Measurements from ENCODE around the gene MEGF8. TPM values are rescaled to one million over a fixed set of nuclear protein-coding genes. Genes with fewer than 3 reads are reported as not detected.

MEGF8 gene
- total RNA-seq, 1 donor from 2014 or later = 45.0 TPM

DNA sequence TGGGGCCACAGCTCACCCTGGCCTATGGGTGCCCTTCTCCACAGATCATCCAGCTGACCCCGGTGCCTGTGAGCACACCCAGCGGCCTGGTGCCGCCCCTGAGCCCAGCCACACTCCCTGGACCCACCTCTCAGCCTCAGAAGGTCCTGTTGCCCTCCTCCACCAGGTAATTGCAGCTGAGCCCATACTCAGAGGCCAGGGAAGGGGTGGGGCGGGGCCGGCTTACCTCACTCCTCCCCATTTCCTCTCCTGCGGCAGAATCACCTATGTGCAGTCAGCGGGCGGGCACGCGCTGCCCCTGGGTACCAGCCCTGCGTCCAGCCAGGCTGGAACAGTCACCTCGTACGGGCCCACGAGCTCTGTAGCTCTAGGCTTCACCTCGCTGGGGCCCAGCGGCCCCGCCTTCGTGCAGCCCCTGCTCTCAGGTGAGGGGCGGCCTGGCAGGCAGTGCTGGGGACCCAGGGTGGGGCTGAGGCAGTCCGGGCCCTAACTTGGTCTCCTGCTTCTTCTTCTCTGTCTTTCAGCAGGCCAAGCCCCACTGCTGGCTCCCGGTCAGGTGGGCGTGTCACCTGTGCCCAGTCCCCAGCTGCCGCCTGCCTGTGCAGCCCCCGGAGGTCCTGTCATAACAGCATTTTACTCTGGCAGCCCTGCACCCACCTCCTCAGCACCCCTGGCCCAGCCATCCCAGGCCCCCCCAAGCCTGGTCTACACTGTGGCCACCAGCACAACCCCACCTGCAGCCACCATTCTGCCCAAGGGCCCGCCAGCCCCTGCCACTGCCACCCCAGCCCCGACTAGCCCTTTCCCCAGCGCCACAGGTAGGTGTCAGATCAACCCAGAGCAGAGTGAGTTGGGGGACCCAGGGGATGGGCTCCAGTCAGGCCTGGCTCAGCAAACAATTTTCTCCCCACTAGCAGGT is 33.1 kb upstream of the MEGF8 start:
- H3K36me3 ChIP-seq (ENCODE audit: control insufficient read depth, insufficient read depth, low read length) = peaks cover 17% of the 10 kb centered on the region
- no peak overlapping the region for H3K4me3 ChIP-seq (ENCODE audit: low read depth, low read length)

DNA sequence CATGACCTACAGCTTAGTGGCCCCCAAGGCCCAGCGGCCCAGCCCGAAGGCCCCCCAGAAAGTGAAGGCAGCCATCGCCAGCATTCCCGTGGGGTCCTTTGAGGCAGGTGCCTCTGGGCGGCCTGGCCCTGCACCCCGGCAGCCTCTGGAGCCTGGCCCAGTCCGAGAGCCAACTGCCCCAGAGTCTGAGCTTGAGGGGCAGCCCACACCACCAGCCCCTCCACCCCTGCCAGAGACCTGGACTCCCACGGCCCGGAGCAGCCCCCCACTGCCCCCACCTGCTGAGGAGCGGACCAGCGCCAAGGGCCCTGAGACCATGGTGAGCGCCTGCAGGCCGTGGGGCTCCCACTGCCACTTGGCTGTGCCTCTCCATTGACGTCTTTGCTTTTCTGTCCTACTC is 32.5 kb upstream of the MEGF8 start:
- H3K36me3 ChIP-seq (ENCODE audit: control insufficient read depth, insufficient read depth, low read length) = peaks cover 17% of the 10 kb centered on the region
- DNase-seq (ENCODE audit: low read depth) = no peak
- H3K27me3 ChIP-seq (ENCODE audit: control insufficient read depth, insufficient read depth, low read length) = no peaks in the 10 kb centered on the region
- no peak overlapping the region for H3K4me3 ChIP-seq (ENCODE audit: low read depth, low read length)
- TF ChIP-seq, protein P1, sequence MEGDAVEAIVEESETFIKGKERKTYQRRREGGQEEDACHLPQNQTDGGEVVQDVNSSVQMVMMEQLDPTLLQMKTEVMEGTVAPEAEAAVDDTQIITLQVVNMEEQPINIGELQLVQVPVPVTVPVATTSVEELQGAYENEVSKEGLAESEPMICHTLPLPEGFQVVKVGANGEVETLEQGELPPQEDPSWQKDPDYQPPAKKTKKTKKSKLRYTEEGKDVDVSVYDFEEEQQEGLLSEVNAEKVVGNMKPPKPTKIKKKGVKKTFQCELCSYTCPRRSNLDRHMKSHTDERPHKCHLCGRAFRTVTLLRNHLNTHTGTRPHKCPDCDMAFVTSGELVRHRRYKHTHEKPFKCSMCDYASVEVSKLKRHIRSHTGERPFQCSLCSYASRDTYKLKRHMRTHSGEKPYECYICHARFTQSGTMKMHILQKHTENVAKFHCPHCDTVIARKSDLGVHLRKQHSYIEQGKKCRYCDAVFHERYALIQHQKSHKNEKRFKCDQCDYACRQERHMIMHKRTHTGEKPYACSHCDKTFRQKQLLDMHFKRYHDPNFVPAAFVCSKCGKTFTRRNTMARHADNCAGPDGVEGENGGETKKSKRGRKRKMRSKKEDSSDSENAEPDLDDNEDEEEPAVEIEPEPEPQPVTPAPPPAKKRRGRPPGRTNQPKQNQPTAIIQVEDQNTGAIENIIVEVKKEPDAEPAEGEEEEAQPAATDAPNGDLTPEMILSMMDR (IDR thresholded peaks at IDR 0.05; ENCODE audit: insufficient read depth, low read length, poor library complexity, severe bottlenecking) = no peak

More for the DNA sequence above, 33.1 kb upstream of the MEGF8 start:
- TF ChIP-seq, protein P1 (IDR thresholded peaks at IDR 0.05; ENCODE audit: insufficient read depth, low read length, poor library complexity, severe bottlenecking) = no peak
- no peak for DNase-seq (ENCODE audit: low read depth)
- no peaks in the 10 kb centered on the region for H3K27me3 ChIP-seq (ENCODE audit: control insufficient read depth, insufficient read depth, low read length)

DNA sequence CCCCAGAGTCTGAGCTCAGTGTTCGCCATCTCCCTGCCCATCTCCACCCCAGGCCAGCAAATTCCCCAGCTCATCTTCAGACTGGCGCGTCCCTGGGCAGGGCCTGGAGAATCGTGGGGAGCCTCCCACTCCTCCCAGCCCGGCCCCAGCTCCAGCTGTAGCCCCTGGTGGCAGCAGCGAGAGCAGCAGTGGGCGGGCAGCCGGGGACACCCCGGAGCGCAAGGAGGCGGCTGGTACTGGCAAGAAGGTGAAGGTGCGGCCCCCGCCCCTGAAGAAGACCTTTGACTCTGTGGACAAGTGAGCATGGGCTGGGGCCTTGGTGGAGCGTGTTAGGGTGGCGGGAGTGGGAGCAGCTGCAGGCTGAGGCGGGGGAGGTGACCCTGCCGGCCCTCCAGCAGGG is 31.9 kb upstream of the MEGF8 start:
- Histone ChIP-seq H3K4me3 (ENCODE audit: low read depth, low read length) (no peak overlapping the region), H3K27me3 (ENCODE audit: control insufficient read depth, insufficient read depth, low read length) (no peaks in the 10 kb centered on the region), H3K36me3 (ENCODE audit: control insufficient read depth, insufficient read depth, low read length) (peaks cover 17% of the 10 kb centered on the region)
- DNase-seq (ENCODE audit: low read depth) = no peak
- TF ChIP-seq, protein P1 (IDR thresholded peaks at IDR 0.05; ENCODE audit: insufficient read depth, low read length, poor library complexity, severe bottlenecking) = peak; percentile 22

- peaks cover 17% of the 10 kb centered on the region for H3K36me3 ChIP-seq (ENCODE audit: control insufficient read depth, insufficient read depth, low read length)
- TF ChIP-seq, protein P1 (IDR thresholded peaks at IDR 0.05; ENCODE audit: insufficient read depth, low read length, poor library complexity, severe bottlenecking) = no peak
- DNase-seq (ENCODE audit: low read depth) = no peak
Measured at GRCh38 chr19:42293948-42294347, 31.5 kb upstream of the MEGF8 start.

GRCh38 chr19:42294471-42295137 is 30.8 kb upstream of the MEGF8 start:
- H3K36me3 ChIP-seq (ENCODE audit: control insufficient read depth, insufficient read depth, low read length) = peaks cover 16% of the 10 kb centered on the region
- H3K4me3 ChIP-seq (ENCODE audit: low read depth, low read length) = no peak overlapping the region
- no peak for DNase-seq (ENCODE audit: low read depth)
- H3K27me3 ChIP-seq (ENCODE audit: control insufficient read depth, insufficient read depth, low read length) = no peaks in the 10 kb centered on the region
- TF ChIP-seq, protein P1 (IDR thresholded peaks at IDR 0.05; ENCODE audit: insufficient read depth, low read length, poor library complexity, severe bottlenecking) = no peak

More at GRCh38 chr19:42293948-42294347, 31.5 kb upstream of the MEGF8 start:
- no peaks in the 10 kb centered on the region for H3K27me3 ChIP-seq (ENCODE audit: control insufficient read depth, insufficient read depth, low read length)
- H3K4me3 ChIP-seq (ENCODE audit: low read depth, low read length) = no peak overlapping the region

All from kidney epithelial cell (primary cell).